NOMO-1 treated with dmso at 0.1 percent for 144 hours (cell line): ENCODE results near the gene LRP11.

Experiments used
- DNase-seq: peaks from one replicate; lab custom pipeline; 2025; ENCODE audit not compliant: unreplicated experiment; lab: John Stamatoyannopoulos, UW

LRP11 gene

GRCh38 chr6:149806127-149806526 is 58.0 kb downstream of the LRP11 start:
- DNase-seq = no peak

GRCh38 chr6:149783551-149783950 is 80.6 kb downstream of the LRP11 start:
- no peak for DNase-seq

GRCh38 chr6:149782337-149782736 is 81.8 kb downstream of the LRP11 start:
- DNase-seq = no peak

GRCh38 chr6:149781715-149782114 is 82.4 kb downstream of the LRP11 start:
- no peak for DNase-seq

GRCh38 chr6:149779644-149779963 is 84.6 kb downstream of the LRP11 start:
- no peak for DNase-seq

GRCh38 chr6:149777624-149778023 is 86.5 kb downstream of the LRP11 start:
- DNase-seq = no peak

- no peak for DNase-seq
Observed at GRCh38 chr6:149771925-149772324, 92.2 kb downstream of the LRP11 start.

GRCh38 chr6:149771185-149771584 is 93.0 kb downstream of the LRP11 start:
- no peak for DNase-seq

GRCh38 chr6:149769676-149770075 is 94.5 kb downstream of the LRP11 start:
- DNase-seq = no peak
